Loucy (cell line): ENCODE data around the gene KATNAL1.

Experiments
- CTCF ChIP-seq: fragments of 200-600 bp; sonication (generic); conservative IDR thresholded peaks from 2 replicates; pipeline ENCODE4 v1.5.1; 2014; ENCODE audit warnings: mild to moderate bottlenecking, antibody characterized with exemption, low read length
- EZH2phosphoT487 ChIP-seq: fragments of 200-600 bp; IDR thresholded peaks from 2 replicates; pipeline ENCODE4 v1.6.1; 2018; ENCODE audit warnings: antibody characterized with exemption, mild to moderate bottlenecking, moderate library complexity, borderline replicate concordance

GRCh38 chr13:30173303-30173610 lies 134.1 kb downstream of the KATNAL1 start:
- TF ChIP-seq CTCF (no peak), EZH2phosphoT487 (no peak)
